Gastrocnemius medialis (tissue), 4 donors: ENCODE measurements around the gene HNRNPK.

Source experiments
- CTCF ChIP-seq, 5 experiments: fragments of 450-650 bp in 3 of 5; fragments of 200-600 bp in 2 of 5; sonication (generic) in 2 of 5; IDR thresholded peaks in 4 of 5; conservative IDR thresholded peaks in 1 of 5; 1 replicate in 4 of 5; 2 replicates in 1 of 5; pipeline ENCODE4 v1.5.1; 2016 to 2019; ENCODE audit warnings: antibody characterized with exemption in 5 of 5, mild to moderate bottlenecking in 3 of 5, moderate library complexity in 3 of 5
- POLR2A ChIP-seq, 2 donors: fragments of 450-650 bp; IDR thresholded peaks; one replicate each; pipeline ENCODE4 v1.6.1; 2017; ENCODE audit warnings: antibody characterized with exemption in 2 of 2, mild to moderate bottlenecking in 2 of 2, moderate library complexity in 2 of 2

- TF ChIP-seq CTCF (IDR thresholded peaks at IDR 0.05 in 4 of 5, conservative IDR thresholded peaks at IDR 0.05 in 1 of 5) (no peak), POLR2A (IDR thresholded peaks at IDR 0.05) (no peak)
Measured at GRCh38 chr9:84002344-84002743, 22.3 kb upstream of the HNRNPK start.
